Amygdala (tissue), 56 donors: ENCODE data around the gene COL19A1.

Experiments used
- DNase-seq, 56 donors: peaks; one replicate each; lab custom pipeline; 2025; lab: John Stamatoyannopoulos, UW

COL19A1 gene

GRCh38 chr6:70040766-70041165, 174.4 kb downstream of the COL19A1 start:
- DNase-seq, result no peak

- no peak for DNase-seq
Observed at GRCh38 chr6:70041411-70041810, 175.1 kb downstream of the COL19A1 start.

- DNase-seq, result no peak
Observed at GRCh38 chr6:70045413-70045812, 179.1 kb downstream of the COL19A1 start.

GRCh38 chr6:70051197-70052124, 185.1 kb downstream of the COL19A1 start:
- DNase-seq, result no peak

GRCh38 chr6:70059039-70059719, 192.8 kb downstream of the COL19A1 start:
- DNase-seq, result no peak

- no peak for DNase-seq
Observed at GRCh38 chr6:70060680-70061079, 194.3 kb downstream of the COL19A1 start.

- no peak for DNase-seq
Observed at GRCh38 chr6:70061546-70061945, 195.2 kb downstream of the COL19A1 start.

GRCh38 chr6:70062010-70062409, 195.7 kb downstream of the COL19A1 start:
- no peak for DNase-seq

- no peak for DNase-seq
Observed at GRCh38 chr6:70072540-70073179, 206.3 kb downstream of the COL19A1 start.

GRCh38 chr6:70073637-70074036, 207.3 kb downstream of the COL19A1 start:
- no peak for DNase-seq

GRCh38 chr6:70079241-70079640, 212.9 kb downstream of the COL19A1 start:
- no peak for DNase-seq

GRCh38 chr6:70080443-70081070, 214.2 kb downstream of the COL19A1 start:
- no peak for DNase-seq

GRCh38 chr6:70082830-70083229, 216.5 kb downstream of the COL19A1 start:
- no peak for DNase-seq

- no peak for DNase-seq
Observed at GRCh38 chr6:70086806-70087205, 220.4 kb downstream of the COL19A1 start.

- no peak for DNase-seq
Observed at GRCh38 chr6:70094156-70094555, 227.8 kb downstream of the COL19A1 start.

- DNase-seq, result no peak
Observed at GRCh38 chr6:70099732-70100131, 233.4 kb downstream of the COL19A1 start.

- DNase-seq, result no peak
Observed at GRCh38 chr6:70103798-70104197, 237.4 kb downstream of the COL19A1 start.

GRCh38 chr6:70107852-70108629, 241.7 kb downstream of the COL19A1 start:
- DNase-seq, result peak in 1 of 56 donors; percentile 2

GRCh38 chr6:70110126-70111022, 244.0 kb downstream of the COL19A1 start:
- no peak for DNase-seq
